GM12878 (cell line): ENCODE measurements around the gene KLHL22. TPM values are rescaled to one million over a fixed set of nuclear protein-coding genes. Genes with fewer than 3 reads are reported as not detected.

ENCODE experiments used
- ATF7 ChIP-seq: fragments of 450-650 bp; IDR thresholded peaks from 2 replicates; pipeline ENCODE4 v1.6.1; 2016; ENCODE audit warnings: low read depth, mild to moderate bottlenecking
- CBX3 ChIP-seq: fragments of 200-600 bp; sonication (generic); IDR thresholded peaks from 2 replicates; pipeline ENCODE4 v1.6.1; 2016; ENCODE audit warnings: low read depth, borderline replicate concordance
- CREB1 ChIP-seq: IDR thresholded peaks from 2 replicates; pipeline ENCODE4 v1.6.1; 2012; ENCODE audit warnings: low read depth, mild to moderate bottlenecking, inconsistent platforms
- CTCF ChIP-seq, 3 experiments: IDR thresholded peaks in 2 of 3; conservative IDR thresholded peaks in 1 of 3; 2 replicates each; pipeline ENCODE4 v1.5.1; 2011; ENCODE audit warnings: low read depth in 3 of 3, low read length in 3 of 3, mild to moderate bottlenecking in 3 of 3, control low read depth in 2 of 3, moderate library complexity in 2 of 3, inconsistent platforms in 1 of 3, mixed read lengths in 1 of 3; ENCODE audit not compliant: control insufficient read depth in 2 of 3, insufficient read depth in 1 of 3; ENCODE audit errors: extremely low read depth in 1 of 3
- EED ChIP-seq: sonication (generic); IDR thresholded peaks from 2 replicates; pipeline ENCODE4 v1.6.1; 2016; ENCODE audit warnings: antibody characterized with exemption, low read depth
- FOS ChIP-seq: IDR thresholded peaks from 3 replicates; pipeline ENCODE4 v1.6.1; 2011; ENCODE audit warnings: borderline replicate concordance; ENCODE audit not compliant: insufficient read length; ENCODE audit errors: extremely low read depth
- FOXM1 ChIP-seq: IDR thresholded peaks from 2 replicates; pipeline ENCODE4 v1.6.1; 2012; ENCODE audit warnings: low read depth, mild to moderate bottlenecking, inconsistent platforms, low read length, moderate library complexity
- GABPA ChIP-seq: IDR thresholded peaks from 2 replicates; pipeline ENCODE4 v1.6.1; 2014; ENCODE audit warnings: antibody characterized with exemption, low read depth, mild to moderate bottlenecking, inconsistent platforms
- HDGF ChIP-seq: fragments of 450-650 bp; IDR thresholded peaks from 2 replicates; pipeline ENCODE4 v1.6.1; 2016; ENCODE audit warnings: antibody characterized with exemption
- IRF3 ChIP-seq: fragments of 450-650 bp; IDR thresholded peaks from 2 replicates; pipeline ENCODE4 v1.6.1; 2014; ENCODE audit warnings: mild to moderate bottlenecking
- IRF4 ChIP-seq: IDR thresholded peaks from 2 replicates; pipeline ENCODE4 v1.6.1; 2011; ENCODE audit warnings: low read depth, low read length
- KDM1A ChIP-seq: fragments of 200-600 bp; sonication (generic); IDR thresholded peaks from 2 replicates; pipeline ENCODE4 v1.6.1; 2016; ENCODE audit warnings: borderline replicate concordance
- LARP7 ChIP-seq: fragments of 450-650 bp; IDR thresholded peaks from 2 replicates; pipeline ENCODE4 v1.6.1; 2017; ENCODE audit warnings: mild to moderate bottlenecking
- NFXL1 ChIP-seq: fragments of 450-650 bp; IDR thresholded peaks from 2 replicates; pipeline ENCODE4 v1.6.1; 2017; ENCODE audit warnings: antibody characterized with exemption, mild to moderate bottlenecking, borderline replicate concordance
- NR2C1 ChIP-seq: fragments of 450-650 bp; IDR thresholded peaks from 2 replicates; pipeline ENCODE4 v1.6.1; 2017; ENCODE audit warnings: antibody characterized with exemption, mild to moderate bottlenecking, moderate library complexity
- RELA ChIP-seq: fragments of 450-650 bp; IDR thresholded peaks from 2 replicates; pipeline ENCODE4 v1.8.0; 2014; ENCODE audit warnings: borderline replicate concordance; ENCODE audit not compliant: partially characterized antibody
- RFX5 ChIP-seq: IDR thresholded peaks from 2 replicates; pipeline ENCODE4 v1.6.1; 2011; ENCODE audit warnings: low read depth, low read length, improper control_type of control experiment
- STAT1 ChIP-seq: fragments of 450-650 bp; conservative IDR thresholded peaks from 2 replicates; pipeline ENCODE4 v1.6.1; 2014; ENCODE audit warnings: antibody characterized with exemption, mild to moderate bottlenecking
- SUPT20H ChIP-seq: IDR thresholded peaks from 2 replicates; pipeline ENCODE4 v1.6.1; 2011; ENCODE audit warnings: low read depth, mild to moderate bottlenecking, low read length, moderate library complexity, borderline replicate concordance; ENCODE audit not compliant: control insufficient read depth
- USF2 ChIP-seq: IDR thresholded peaks from 2 replicates; pipeline ENCODE4 v1.6.1; 2011; ENCODE audit warnings: low read depth, low read length, improper control_type of control experiment, borderline replicate concordance
- ZNF274 ChIP-seq: IDR thresholded peaks from one replicate; pipeline ENCODE4 v1.8.0; 2011; ENCODE audit not compliant: insufficient read length, insufficient read depth
- ZNF384 ChIP-seq: IDR thresholded peaks from 2 replicates; pipeline ENCODE4 v1.6.1; 2012; ENCODE audit warnings: low read depth, mild to moderate bottlenecking, low read length, improper control_type of control experiment, borderline replicate concordance
- ZNF592 ChIP-seq: fragments of 450-650 bp; IDR thresholded peaks from 2 replicates; pipeline ENCODE4 v1.6.1; 2017; ENCODE audit warnings: mild to moderate bottlenecking, moderate library complexity
- ZNF622 ChIP-seq: fragments of 450-650 bp; IDR thresholded peaks from 2 replicates; pipeline ENCODE4 v1.6.1; 2017; ENCODE audit warnings: mild to moderate bottlenecking, inconsistent platforms
- polyA plus RNA-seq, 11 experiments: library from polyadenylated mRNA; depleted of rRNA in 4 of 11; unstranded in 6 of 11; stranded (reverse) in 5 of 11; fragments of >200 nt; fragmentation: Nextera tagmentation in 4 of 11; fragmentation: Illumina TruSeq in 1 of 11; extraction: Ambion mirVana in 4 of 11; extraction: Trizol in 1 of 11; gene quantifications; 1 replicate in 1 of 11; 2 replicates in 10 of 11; pipeline versions ENCODE4 v1.2.1 to v1.2.3, GENCODE V29; 2011 to 2016; ENCODE audit warnings: inconsistent platforms in 2 of 11, missing spikeins in 2 of 11, low read depth in 1 of 11
- total RNA-seq, 4 experiments: library from RNA; depleted of rRNA in 3 of 4; stranded (reverse); fragments of >200 nt in 3 of 4; fragmentation: Illumina TruSeq in 1 of 4; extraction: Trizol in 1 of 4; gene quantifications; 2 replicates each; pipeline versions ENCODE4 v1.2.1 to v1.2.3, GENCODE V29; 2013 to 2021

Gene KLHL22
- total and polyA plus RNA-seq, 10 of the 15 experiments (the other 5 are each of a cell fraction or from before 2014, with no cell fraction given), result 0.06 to 22.1 (median 14.2) TPM

GRCh38 chr22:20393705-20394476, 101.7 kb downstream of the KLHL22 start, which contains the start of gene ZNF74 (continued):
- TF ChIP-seq ZNF592, result no peak
- TF ChIP-seq ZNF384, result no peak
- TF ChIP-seq ATF7, result no peak
- no peak for TF ChIP-seq ZNF622
- no peak for TF ChIP-seq IRF4
- TF ChIP-seq HDGF, result no peak
- peak; percentile 87 for TF ChIP-seq CREB1
- TF ChIP-seq LARP7, result no peak
- no peak for TF ChIP-seq USF2
- no peak for TF ChIP-seq ZNF274
- TF ChIP-seq STAT1, result no peak
- no peak for TF ChIP-seq NFXL1
- TF ChIP-seq NR2C1, result no peak
- TF ChIP-seq KDM1A, result no peak
- TF ChIP-seq FOXM1, result no peak
- no peak for TF ChIP-seq CTCF (IDR thresholded peaks at IDR 0.05 in 2 of 3, conservative IDR thresholded peaks at IDR 0.05 in 1 of 3; ENCODE audit: control insufficient read depth in 2 of 3, extremely low read depth in 1 of 3, insufficient read depth in 1 of 3, low read depth in 3 of 3, low read length in 3 of 3)
- TF ChIP-seq SUPT20H, result no peak
- TF ChIP-seq EED, result peak; percentile 35; the same call in 1 of the 2 replicates
- TF ChIP-seq CBX3, result no peak
- no peak for TF ChIP-seq RFX5
- TF ChIP-seq FOS, result no peak
- no peak for TF ChIP-seq GABPA
- no peak for TF ChIP-seq RELA
- no peak for TF ChIP-seq IRF3
